HG02938 (cell line): ENCODE results near the gene ARHGEF18.
"Not testable (repeated sequence)": the region's sequence is repeated elsewhere in the genome, so short reads cannot be mapped to it uniquely, and the experiment has no call there.

Experiments used
- ATAC-seq: cut with Tn5 transposase; IDR thresholded peaks from one replicate; pipeline ENCODE4 v1.9.1; 2021; ENCODE audit warnings: mild to moderate bottlenecking, moderate library complexity; ENCODE audit not compliant: unreplicated experiment

The ARHGEF18 gene

GRCh38 chr19:7348587-7349230, at the start of gene ARHGEF18:
Gene ARHGEF18 (plus strand): TSS chr19:7348937. CDS start chr19:7362891, 13,954 bp downstream.
- no peak for ATAC-seq

GRCh38 chr19:7301525-7301924, 47.2 kb upstream of the ARHGEF18 start:
- ATAC-seq: no peak

- no peak for ATAC-seq
Observed at GRCh38 chr19:7303470-7303869, 45.3 kb upstream of the ARHGEF18 start.

GRCh38 chr19:7304200-7304599, 44.5 kb upstream of the ARHGEF18 start:
- no peak for ATAC-seq

GRCh38 chr19:7307590-7308218, 41.0 kb upstream of the ARHGEF18 start:
- ATAC-seq: no peak

- not testable (repeated sequence) for ATAC-seq
Observed at GRCh38 chr19:7308327-7308726, 40.4 kb upstream of the ARHGEF18 start.

GRCh38 chr19:7311911-7312310, 36.8 kb upstream of the ARHGEF18 start:
- no peak for ATAC-seq

- no peak for ATAC-seq
Observed at GRCh38 chr19:7312816-7313215, 35.9 kb upstream of the ARHGEF18 start.

- ATAC-seq: no peak
Observed at GRCh38 chr19:7318176-7318575, 30.6 kb upstream of the ARHGEF18 start.

- ATAC-seq: no peak
Observed at GRCh38 chr19:7326105-7326877, 22.4 kb upstream of the ARHGEF18 start.

GRCh38 chr19:7327802-7328201, 20.9 kb upstream of the ARHGEF18 start:
- no peak for ATAC-seq

- no peak for ATAC-seq
Observed at GRCh38 chr19:7328647-7329046, 20.1 kb upstream of the ARHGEF18 start.

GRCh38 chr19:7331446-7331845, 17.3 kb upstream of the ARHGEF18 start:
- no peak for ATAC-seq

- no peak for ATAC-seq
Observed at GRCh38 chr19:7333198-7334118, 15.3 kb upstream of the ARHGEF18 start.

- no peak for ATAC-seq
Observed at GRCh38 chr19:7336321-7336973, 12.3 kb upstream of the ARHGEF18 start.

GRCh38 chr19:7337380-7338194, 11.2 kb upstream of the ARHGEF18 start:
- peak; percentile 69 for ATAC-seq

- ATAC-seq: no peak
Observed at GRCh38 chr19:7340959-7341837, 7.5 kb upstream of the ARHGEF18 start.

GRCh38 chr19:7342143-7342542, 6.6 kb upstream of the ARHGEF18 start:
- ATAC-seq: no peak
